Fibroblast of lung (primary cell): ENCODE data around the gene SUGCT. TPM values are rescaled to one million over a fixed set of nuclear protein-coding genes. Genes with fewer than 3 reads are reported as not detected.

ENCODE experiments used
- DNase-seq, 2 donors: peaks; one replicate each; pipeline versions ENCODE4 v3.0.0 to v3.0.0-alpha.2; 2010; ENCODE audit warnings: low read depth in 2 of 2
- H2AFZ ChIP-seq: 2 replicates; pipeline ENCODE4 v1.5.1; 2012; ENCODE audit warnings: low read length, control low read depth, inconsistent platforms
- H3K27ac ChIP-seq: 2 replicates; pipeline ENCODE4 v1.5.1; 2011; ENCODE audit warnings: low read length, control low read depth; ENCODE audit not compliant: insufficient read depth
- H3K27me3 ChIP-seq: 2 replicates; pipeline ENCODE4 v1.5.1; 2011; ENCODE audit warnings: mild to moderate bottlenecking, low read length; ENCODE audit not compliant: control insufficient read depth, insufficient read depth
- H3K36me3 ChIP-seq: 2 replicates; pipeline ENCODE4 v1.5.1; 2011; ENCODE audit warnings: low read length; ENCODE audit not compliant: control insufficient read depth, insufficient read depth
- H3K4me1 ChIP-seq: 2 replicates; pipeline ENCODE4 v1.5.1; 2011; ENCODE audit warnings: low read length; ENCODE audit not compliant: control insufficient read depth, insufficient read depth; ENCODE audit errors: extremely low read depth
- H3K4me2 ChIP-seq: 2 replicates; pipeline ENCODE4 v1.5.1; 2011; ENCODE audit warnings: low read length, control low read depth; ENCODE audit not compliant: insufficient read depth; ENCODE audit errors: extremely low read depth
- H3K4me3 ChIP-seq, 4 experiments: fragments of 200-600 bp in 1 of 4; sonication (generic) in 1 of 4; replicated peaks in 1 of 4; 2 replicates each; pipeline ENCODE4 v1.5.1; 2011 to 2016; ENCODE audit warnings: low read length in 4 of 4, low read depth in 3 of 4, mild to moderate bottlenecking in 3 of 4, control low read depth in 2 of 4, inconsistent platforms in 1 of 4, mixed read lengths in 1 of 4; ENCODE audit not compliant: insufficient read depth in 1 of 4; ENCODE audit errors: control extremely low read depth in 1 of 4
- H3K79me2 ChIP-seq: 2 replicates; pipeline ENCODE4 v1.5.1; 2012; ENCODE audit warnings: mild to moderate bottlenecking, low read length, inconsistent platforms; ENCODE audit not compliant: control insufficient read depth, insufficient read depth
- H3K9ac ChIP-seq: 2 replicates; pipeline ENCODE4 v1.5.1; 2011; ENCODE audit warnings: mild to moderate bottlenecking, low read length, control low read depth; ENCODE audit not compliant: insufficient read depth
- H3K9me3 ChIP-seq: 2 replicates; pipeline ENCODE4 v1.5.1; 2012; ENCODE audit warnings: low read depth, low read length; ENCODE audit not compliant: control insufficient read depth, insufficient read depth
- H4K20me1 ChIP-seq: 2 replicates; pipeline ENCODE4 v1.5.1; 2011; ENCODE audit warnings: low read length; ENCODE audit not compliant: control insufficient read depth, insufficient read depth; ENCODE audit errors: extremely low read depth
- CTCF ChIP-seq, 2 donors: IDR thresholded peaks in 1 of 2; conservative IDR thresholded peaks in 1 of 2; 1 replicate in 1 of 2; 2 replicates in 1 of 2; pipeline ENCODE4 v1.5.1; 2011 to 2012; ENCODE audit warnings: low read length in 2 of 2, control low read depth in 1 of 2, inconsistent platforms in 1 of 2, low read depth in 1 of 2, mild to moderate bottlenecking in 1 of 2
- EZH2 ChIP-seq: IDR thresholded peaks from 2 replicates; pipeline ENCODE4 v1.5.1; 2012; ENCODE audit warnings: low read length, control low read depth, mild to moderate bottlenecking; ENCODE audit errors: missing control alignments
- polyA plus RNA-seq, 2 donors: library from polyadenylated mRNA; depleted of rRNA in 1 of 2; stranded (reverse) in 1 of 2; unstranded in 1 of 2; fragments of >200 nt; gene quantifications; 2 replicates each; pipeline ENCODE4 v1.2.1, GENCODE V29; 2011 to 2012; ENCODE audit warnings: missing spikeins in 1 of 2
- total RNA-seq: library from RNA; depleted of rRNA; stranded (reverse); fragments of >200 nt; gene quantifications from 2 replicates; pipeline ENCODE4 v1.2.1, GENCODE V29; 2014

The SUGCT gene
- total and polyA plus RNA-seq, 2 donors (not counting 1 experiment from before 2014, with no cell fraction given), result 8.4 to 16.5 TPM

DNA sequence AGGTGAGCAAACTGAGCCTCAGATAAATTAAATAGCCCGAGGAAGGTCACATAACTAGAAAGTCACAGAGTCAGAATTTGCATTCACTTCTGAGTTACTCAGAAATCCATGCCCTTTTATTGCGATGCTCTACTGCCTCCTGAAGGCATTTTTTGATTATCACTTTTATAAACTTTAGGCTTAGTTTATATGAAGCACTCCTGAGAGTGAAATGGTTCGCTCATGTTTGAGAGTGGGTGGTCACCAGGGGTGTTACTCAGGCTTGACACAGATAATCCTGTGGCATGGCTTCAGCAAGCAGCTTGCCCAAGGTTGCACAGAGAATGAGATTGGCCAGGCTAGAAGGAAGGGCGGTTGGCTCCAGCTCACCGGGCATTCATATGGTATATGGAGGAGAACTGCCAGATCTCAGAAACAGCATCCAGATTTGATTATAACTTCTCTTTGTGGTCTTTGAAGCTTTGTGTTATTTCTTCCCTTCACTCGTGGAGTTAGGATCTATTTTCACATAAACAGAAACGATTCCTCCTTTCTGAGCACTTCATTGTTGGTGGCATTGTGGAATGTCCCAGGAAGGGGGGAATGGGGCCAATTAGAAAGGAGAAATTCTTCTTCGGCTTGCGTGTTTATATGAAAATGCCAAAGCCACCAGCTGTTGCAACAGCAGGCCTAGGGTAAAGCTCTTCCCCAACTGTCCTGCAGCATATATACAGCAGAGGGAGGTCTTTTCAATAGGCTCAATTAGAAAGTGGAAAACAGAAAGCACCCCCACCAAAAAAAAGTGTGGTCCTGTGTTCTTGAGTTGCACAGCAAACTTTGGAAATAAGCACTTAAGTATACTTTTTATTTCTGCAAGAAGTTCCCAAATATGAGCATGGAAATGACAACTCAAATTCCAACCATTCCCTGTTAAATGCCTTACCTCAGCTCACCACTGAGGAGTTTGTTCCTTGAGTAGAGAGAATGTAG lies 628.8 kb downstream of the SUGCT start:
- H3K4me3 ChIP-seq, result peak overlapping the region in 1 of 4 experiments; percentile 11
- DNase-seq, result peak; percentile 64 to 82
- H3K79me2 ChIP-seq, result no peaks in the 10 kb centered on the region
- no peaks in the 10 kb centered on the region for H3K27me3 ChIP-seq
- H3K9me3 ChIP-seq, result no peaks in the 10 kb centered on the region
- TF ChIP-seq CTCF (conservative IDR thresholded peaks at IDR 0.05 in 1 of 2, IDR thresholded peaks at IDR 0.05 in 1 of 2; ENCODE audit: low read depth in 1 of 2, low read length in 2 of 2) (peak; percentile 48 to 56), EZH2 (no peak)
- no peaks in the 10 kb centered on the region for H4K20me1 ChIP-seq
- no peaks in the 10 kb centered on the region for H3K36me3 ChIP-seq
- H3K27ac ChIP-seq, result peak overlapping the region; percentile 8
- peaks cover 5% of the 10 kb centered on the region for H3K4me1 ChIP-seq
- peak overlapping the region; percentile 67 for H3K4me2 ChIP-seq
- H2AFZ ChIP-seq, result no peak overlapping the region
- H3K9ac ChIP-seq, result no peak overlapping the region

DNA sequence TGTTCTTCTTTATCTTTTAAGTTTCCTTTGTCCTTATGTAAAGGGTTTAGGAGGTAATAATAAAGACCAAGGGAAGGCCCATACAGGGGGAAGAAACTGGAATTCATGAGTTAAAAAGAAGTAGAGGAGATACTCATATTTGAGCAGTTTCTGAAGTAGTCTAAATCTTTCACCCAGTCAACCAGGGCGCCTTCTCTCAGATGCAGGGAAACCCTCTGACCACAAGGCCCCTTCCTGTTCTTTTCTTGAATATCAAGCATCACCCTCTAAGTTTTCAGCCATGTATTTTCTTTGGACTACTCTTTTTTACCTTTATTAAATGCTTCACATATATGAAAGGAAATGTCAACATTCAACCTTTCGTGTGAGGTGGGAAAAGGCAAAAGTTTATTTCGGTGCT lies 630.8 kb downstream of the SUGCT start:
- no peak overlapping the region for H3K4me2 ChIP-seq
- TF ChIP-seq CTCF (conservative IDR thresholded peaks at IDR 0.05 in 1 of 2, IDR thresholded peaks at IDR 0.05 in 1 of 2; ENCODE audit: low read depth in 1 of 2, low read length in 2 of 2) (no peak), EZH2 (no peak)
- H3K27ac ChIP-seq, result no peak overlapping the region
- no peaks in the 10 kb centered on the region for H3K27me3 ChIP-seq
- H3K36me3 ChIP-seq, result no peaks in the 10 kb centered on the region
- no peak overlapping the region for H3K9ac ChIP-seq
- no peak for DNase-seq
- H3K9me3 ChIP-seq, result no peaks in the 10 kb centered on the region
- H3K79me2 ChIP-seq, result no peaks in the 10 kb centered on the region
- H4K20me1 ChIP-seq, result no peaks in the 10 kb centered on the region
- H3K4me1 ChIP-seq, result peaks cover 5% of the 10 kb centered on the region
- no peak overlapping the region for H2AFZ ChIP-seq
- H3K4me3 ChIP-seq, result no peak overlapping the region

- H3K9ac ChIP-seq, result no peak overlapping the region
- H3K4me1 ChIP-seq, result no peaks in the 10 kb centered on the region
- peak in 1 of 2 donors; percentile 79 for DNase-seq
- no peak overlapping the region for H3K27ac ChIP-seq
- no peak for TF ChIP-seq CTCF (conservative IDR thresholded peaks at IDR 0.05 in 1 of 2, IDR thresholded peaks at IDR 0.05 in 1 of 2; ENCODE audit: low read depth in 1 of 2, low read length in 2 of 2)
- no peak for TF ChIP-seq EZH2
- no peaks in the 10 kb centered on the region for H4K20me1 ChIP-seq
- no peak overlapping the region for H2AFZ ChIP-seq
- no peak overlapping the region for H3K4me2 ChIP-seq
- no peaks in the 10 kb centered on the region for H3K27me3 ChIP-seq
- no peaks in the 10 kb centered on the region for H3K36me3 ChIP-seq
- no peaks in the 10 kb centered on the region for H3K9me3 ChIP-seq
- no peak overlapping the region for H3K4me3 ChIP-seq
- no peaks in the 10 kb centered on the region for H3K79me2 ChIP-seq
Observed at GRCh38 chr7:40772096-40772495, 637.3 kb downstream of the SUGCT start.
